Measurements from ENCODE around the gene LMTK2. TPM values are rescaled to one million over a fixed set of nuclear protein-coding genes. Genes with fewer than 3 reads are reported as not detected.

Gene LMTK2
- total and polyA plus RNA-seq, 2 donors (not counting 1 experiment from before 2014, with no cell fraction given): 4.9 to 13.1 TPM

GRCh38 chr7:98180751-98181150 is 74.1 kb downstream of the LMTK2 start:
- TF ChIP-seq EZH2 (IDR thresholded peaks at IDR 0.05; ENCODE audit: borderline replicate concordance, insufficient read depth, low read depth, low read length, poor library complexity, severe bottlenecking) (no peak), CTCF (IDR thresholded peaks at IDR 0.05) (no peak)
- no peak overlapping the region for H3K4me3 Mint-ChIP-seq
- Histone ChIP-seq H4K20me1 (ENCODE audit: control insufficient read depth, insufficient read depth, low read length, poor library complexity, severe bottlenecking) (no peaks in the 10 kb centered on the region), H3K27ac (ENCODE audit: low read length in 2 of 2) (no peak overlapping the region), H3K9me3 (ENCODE audit: control extremely low read depth in 1 of 3, control insufficient read depth in 2 of 3, insufficient read depth in 1 of 3, low read length in 2 of 3) (no peaks in the 10 kb centered on the region), H3K9ac (ENCODE audit: low read length) (no peak overlapping the region), H3K4me1 (ENCODE audit: control insufficient read depth in 2 of 2, insufficient read depth in 2 of 2, low read length in 2 of 2) (no peaks in the 10 kb centered on the region), H3K36me3 (replicated peaks in 1 of 2; ENCODE audit: control extremely low read depth in 1 of 2, control insufficient read depth in 1 of 2, extremely low read depth in 1 of 2, insufficient read depth in 2 of 2, low read length in 1 of 2) (no peaks in the 10 kb centered on the region), H3K4me2 (replicated peaks; ENCODE audit: low read depth, low read length, poor library complexity, severe bottlenecking) (no peak overlapping the region), H3K79me2 (ENCODE audit: control insufficient read depth, insufficient read depth, low read length) (no peaks in the 10 kb centered on the region), H3K27me3 (replicated peaks in 1 of 4; ENCODE audit: control extremely low read depth in 1 of 4, control insufficient read depth in 3 of 4, insufficient read depth in 4 of 4, low read length in 3 of 4) (no peaks in the 10 kb centered on the region), H2AFZ (ENCODE audit: insufficient read depth, low read depth, low read length, poor library complexity, severe bottlenecking) (no peak overlapping the region), H3K4me3 (ENCODE audit: control extremely low read depth in 1 of 5, extremely low read depth in 1 of 5, insufficient read depth in 1 of 5, low read depth in 2 of 5, low read length in 4 of 5) (no peak overlapping the region)
- no peak overlapping the region for H3K27ac Mint-ChIP-seq
- CTCF ChIA-PET: interaction anchor here (6.1 kb wide), 1 partner anchor 12 kb away, joined by 37 read pairs; no protein-coding TSS in a partner anchor
- intact Hi-C loops (cut with micrococcal nuclease): no loop called here
- ATAC-seq (ENCODE audit: low read depth) (no peak), DNase-seq (no peak)
- no peaks in the 10 kb centered on the region for H3K9me3 Mint-ChIP-seq (ENCODE audit: insufficient read depth)
- no peaks in the 10 kb centered on the region for H3K4me1 Mint-ChIP-seq
- no peaks in the 10 kb centered on the region for H3K27me3 Mint-ChIP-seq
- POLR2A ChIA-PET: no interaction called here
- WGBS (ENCODE audit: insufficient coverage): 95% methylated on average over 8 of the region's 8 CpGs

DNA sequence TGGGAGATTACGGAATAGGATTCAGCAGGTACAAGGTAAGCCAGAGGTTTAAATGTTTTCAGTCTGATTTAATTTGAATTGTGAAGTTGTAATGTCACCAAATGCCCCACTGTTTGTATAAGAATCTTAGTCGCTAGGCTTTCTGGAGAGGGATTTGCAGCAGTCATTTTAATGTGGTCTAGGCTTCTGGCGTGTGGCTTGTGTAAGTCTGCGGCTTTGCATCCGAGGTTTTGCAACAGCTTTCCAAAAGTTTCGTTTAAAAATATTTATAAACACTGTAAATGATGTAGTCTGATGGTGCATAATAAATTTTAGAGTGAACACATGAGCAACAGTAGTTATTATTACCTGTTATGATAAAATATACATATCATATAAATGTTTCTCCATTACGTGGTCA is 78.4 kb downstream of the LMTK2 start:
- Mint-ChIP-seq H3K4me3 (no peak overlapping the region), H3K9me3 (ENCODE audit: insufficient read depth) (no peaks in the 10 kb centered on the region), H3K27me3 (no peaks in the 10 kb centered on the region), H3K4me1 (peaks cover 15% of the 10 kb centered on the region), H3K27ac (no peak overlapping the region)
- Histone ChIP-seq H3K4me1 (ENCODE audit: control insufficient read depth in 2 of 2, insufficient read depth in 2 of 2, low read length in 2 of 2) (peaks cover 4% of the 10 kb centered on the region in 2 donors), H3K36me3 (replicated peaks in 1 of 2; ENCODE audit: control extremely low read depth in 1 of 2, control insufficient read depth in 1 of 2, extremely low read depth in 1 of 2, insufficient read depth in 2 of 2, low read length in 1 of 2) (peaks cover 0 to 2% of the 10 kb centered on the region in 2 experiments), H4K20me1 (ENCODE audit: control insufficient read depth, insufficient read depth, low read length, poor library complexity, severe bottlenecking) (no peaks in the 10 kb centered on the region), H3K9ac (ENCODE audit: low read length) (no peak overlapping the region), H3K27ac (ENCODE audit: low read length in 2 of 2) (no peak overlapping the region), H3K9me3 (ENCODE audit: control extremely low read depth in 1 of 3, control insufficient read depth in 2 of 3, insufficient read depth in 1 of 3, low read length in 2 of 3) (peaks cover 0 to 9% (median 0%) of the 10 kb centered on the region in 3 donors), H2AFZ (ENCODE audit: insufficient read depth, low read depth, low read length, poor library complexity, severe bottlenecking) (no peak overlapping the region), H3K27me3 (replicated peaks in 1 of 4; ENCODE audit: control extremely low read depth in 1 of 4, control insufficient read depth in 3 of 4, insufficient read depth in 4 of 4, low read length in 3 of 4) (peaks cover 0 to 5% (median 0%) of the 10 kb centered on the region in 4 experiments), H3K4me2 (replicated peaks; ENCODE audit: low read depth, low read length, poor library complexity, severe bottlenecking) (no peak overlapping the region), H3K4me3 (ENCODE audit: control extremely low read depth in 1 of 5, extremely low read depth in 1 of 5, insufficient read depth in 1 of 5, low read depth in 2 of 5, low read length in 4 of 5) (no peak overlapping the region), H3K79me2 (ENCODE audit: control insufficient read depth, insufficient read depth, low read length) (no peaks in the 10 kb centered on the region)
- ChIA-PET CTCF (interaction anchor here (1.4 kb wide), 1 partner anchor 17 kb away, joined by 5 read pairs; no protein-coding TSS in a partner anchor), POLR2A (no interaction called here)
- intact Hi-C loops (cut with micrococcal nuclease): no loop called here
- TF ChIP-seq CTCF (IDR thresholded peaks at IDR 0.05): no peak
- TF ChIP-seq EZH2 (IDR thresholded peaks at IDR 0.05; ENCODE audit: borderline replicate concordance, insufficient read depth, low read depth, low read length, poor library complexity, severe bottlenecking): no peak
- ATAC-seq (ENCODE audit: low read depth) (no peak), DNase-seq (no peak)
- 93% methylated on average over 2 of the region's 7 CpGs for WGBS (ENCODE audit: insufficient coverage)

Measured in B cell (primary cell).